Right lobe of liver (tissue), 4 donors: ENCODE data around the gene PMEPA1.

Source experiments
- POLR2A ChIP-seq: fragments of 450-650 bp; IDR thresholded peaks from one replicate; pipeline ENCODE4 v1.6.1; 2017; ENCODE audit warnings: antibody characterized with exemption, mild to moderate bottlenecking
- TF ChIP-seq, protein P1 (sequence below), 4 donors: fragments of 200-600 bp in 3 of 4; fragments of 450-650 bp in 1 of 4; IDR thresholded peaks; one replicate each; pipeline versions ENCODE4 v1.5.1 to v1.8.0; 2016 to 2022; ENCODE audit warnings: antibody characterized with exemption in 4 of 4, mild to moderate bottlenecking in 2 of 4
- donor health status: DM: no; HTN: no; CAD: no.
- donor health status: DM: no; HTN: no; CAD: no.
- donor health status: DM: no; HTN: yes; CAD: no.

- TF ChIP-seq, protein P1, sequence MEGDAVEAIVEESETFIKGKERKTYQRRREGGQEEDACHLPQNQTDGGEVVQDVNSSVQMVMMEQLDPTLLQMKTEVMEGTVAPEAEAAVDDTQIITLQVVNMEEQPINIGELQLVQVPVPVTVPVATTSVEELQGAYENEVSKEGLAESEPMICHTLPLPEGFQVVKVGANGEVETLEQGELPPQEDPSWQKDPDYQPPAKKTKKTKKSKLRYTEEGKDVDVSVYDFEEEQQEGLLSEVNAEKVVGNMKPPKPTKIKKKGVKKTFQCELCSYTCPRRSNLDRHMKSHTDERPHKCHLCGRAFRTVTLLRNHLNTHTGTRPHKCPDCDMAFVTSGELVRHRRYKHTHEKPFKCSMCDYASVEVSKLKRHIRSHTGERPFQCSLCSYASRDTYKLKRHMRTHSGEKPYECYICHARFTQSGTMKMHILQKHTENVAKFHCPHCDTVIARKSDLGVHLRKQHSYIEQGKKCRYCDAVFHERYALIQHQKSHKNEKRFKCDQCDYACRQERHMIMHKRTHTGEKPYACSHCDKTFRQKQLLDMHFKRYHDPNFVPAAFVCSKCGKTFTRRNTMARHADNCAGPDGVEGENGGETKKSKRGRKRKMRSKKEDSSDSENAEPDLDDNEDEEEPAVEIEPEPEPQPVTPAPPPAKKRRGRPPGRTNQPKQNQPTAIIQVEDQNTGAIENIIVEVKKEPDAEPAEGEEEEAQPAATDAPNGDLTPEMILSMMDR (IDR thresholded peaks at IDR 0.05) = no peak
- TF ChIP-seq POLR2A = no peak
These were observed 3.2 kb upstream of the PMEPA1 start for GRCh38 chr20:57712851-57713504.
